Astrocyte of the spinal cord (primary cell): ENCODE data around the gene BICDL2.

Experiments used
- DNase-seq: peaks from one replicate; pipeline ENCODE4 v3.0.0; 2011; ENCODE audit warnings: low read depth, low spot score
- H3K4me3 ChIP-seq: 2 replicates; pipeline ENCODE4 v1.5.1; 2011; ENCODE audit warnings: low read depth, mild to moderate bottlenecking, low read length, moderate library complexity
- in situ Hi-C: cut with HindIII; loops from 2 replicates; pipeline ENCODE4 v1.10.0; 2017; ENCODE audit warnings: low sequenced_read_pairs
- TF ChIP-seq, protein P1 (sequence below): IDR thresholded peaks from 2 replicates; pipeline ENCODE4 v1.5.1; 2012; ENCODE audit warnings: low read depth, mild to moderate bottlenecking, low read length, inconsistent platforms

Gene BICDL2

DNA sequence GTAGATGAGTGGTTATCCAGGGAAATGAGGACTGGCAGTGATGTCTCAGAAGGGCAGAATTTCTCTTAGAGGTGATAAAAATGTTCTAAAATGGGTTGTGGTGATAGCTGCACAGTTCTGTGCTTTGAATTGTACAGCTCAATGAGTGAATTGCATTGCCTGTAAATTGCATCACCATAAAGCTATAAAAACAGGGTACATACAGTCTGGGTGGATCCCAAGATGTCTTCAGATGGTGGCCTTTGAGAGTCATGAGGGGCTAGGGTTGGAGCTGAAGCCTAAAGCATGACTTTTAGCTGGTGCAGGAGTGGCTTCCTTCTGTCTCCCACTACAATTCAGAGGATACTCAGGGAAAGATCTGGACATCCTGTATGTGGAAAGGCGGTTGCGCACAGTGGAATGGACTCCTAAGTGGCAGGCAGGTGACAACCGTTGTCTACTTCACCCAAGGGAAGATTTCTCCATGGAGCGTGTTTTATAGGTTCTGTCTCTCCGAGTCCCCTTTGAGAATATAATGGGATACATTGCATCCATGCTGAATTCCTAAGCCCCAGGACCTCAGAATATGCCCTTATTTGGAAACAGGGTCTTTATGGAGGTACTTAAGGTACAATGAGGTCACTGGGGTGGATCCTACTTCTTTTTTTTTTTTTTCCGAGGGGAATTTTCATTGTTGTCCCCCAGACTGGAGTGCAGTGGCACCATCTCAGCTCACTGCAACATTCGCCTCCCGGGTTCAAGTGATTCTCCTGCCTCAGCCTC, 27.1 kb upstream of the BICDL2 start:
- in situ Hi-C loops, result no loop called here

DNA sequence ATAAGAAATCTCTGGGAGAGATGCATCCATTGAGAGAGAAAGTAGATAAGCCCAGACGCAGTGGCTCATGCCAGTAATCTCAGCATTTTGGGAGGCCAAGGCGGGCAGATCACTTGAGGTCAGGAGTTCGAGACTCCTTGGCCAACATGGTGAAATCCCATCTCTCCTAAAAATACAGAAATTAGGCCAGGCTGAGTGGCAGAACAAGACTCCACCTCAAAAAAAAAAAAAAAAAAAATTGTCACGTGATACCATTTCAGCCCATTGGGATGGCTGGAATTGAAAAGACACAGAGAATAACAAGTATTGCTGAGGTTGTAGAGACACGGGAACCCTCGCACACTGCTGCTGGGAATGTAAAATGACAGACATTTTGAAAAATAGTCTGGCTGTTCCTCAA, 25.8 kb upstream of the BICDL2 start:
- in situ Hi-C loops, result no loop called here
- no peak overlapping the region for H3K4me3 ChIP-seq
- TF ChIP-seq, protein P1, sequence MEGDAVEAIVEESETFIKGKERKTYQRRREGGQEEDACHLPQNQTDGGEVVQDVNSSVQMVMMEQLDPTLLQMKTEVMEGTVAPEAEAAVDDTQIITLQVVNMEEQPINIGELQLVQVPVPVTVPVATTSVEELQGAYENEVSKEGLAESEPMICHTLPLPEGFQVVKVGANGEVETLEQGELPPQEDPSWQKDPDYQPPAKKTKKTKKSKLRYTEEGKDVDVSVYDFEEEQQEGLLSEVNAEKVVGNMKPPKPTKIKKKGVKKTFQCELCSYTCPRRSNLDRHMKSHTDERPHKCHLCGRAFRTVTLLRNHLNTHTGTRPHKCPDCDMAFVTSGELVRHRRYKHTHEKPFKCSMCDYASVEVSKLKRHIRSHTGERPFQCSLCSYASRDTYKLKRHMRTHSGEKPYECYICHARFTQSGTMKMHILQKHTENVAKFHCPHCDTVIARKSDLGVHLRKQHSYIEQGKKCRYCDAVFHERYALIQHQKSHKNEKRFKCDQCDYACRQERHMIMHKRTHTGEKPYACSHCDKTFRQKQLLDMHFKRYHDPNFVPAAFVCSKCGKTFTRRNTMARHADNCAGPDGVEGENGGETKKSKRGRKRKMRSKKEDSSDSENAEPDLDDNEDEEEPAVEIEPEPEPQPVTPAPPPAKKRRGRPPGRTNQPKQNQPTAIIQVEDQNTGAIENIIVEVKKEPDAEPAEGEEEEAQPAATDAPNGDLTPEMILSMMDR, result no peak

More for the DNA sequence above, 27.1 kb upstream of the BICDL2 start:
- H3K4me3 ChIP-seq, result no peak overlapping the region
- TF ChIP-seq, protein P1, result no peak
- no peak for DNase-seq

DNA sequence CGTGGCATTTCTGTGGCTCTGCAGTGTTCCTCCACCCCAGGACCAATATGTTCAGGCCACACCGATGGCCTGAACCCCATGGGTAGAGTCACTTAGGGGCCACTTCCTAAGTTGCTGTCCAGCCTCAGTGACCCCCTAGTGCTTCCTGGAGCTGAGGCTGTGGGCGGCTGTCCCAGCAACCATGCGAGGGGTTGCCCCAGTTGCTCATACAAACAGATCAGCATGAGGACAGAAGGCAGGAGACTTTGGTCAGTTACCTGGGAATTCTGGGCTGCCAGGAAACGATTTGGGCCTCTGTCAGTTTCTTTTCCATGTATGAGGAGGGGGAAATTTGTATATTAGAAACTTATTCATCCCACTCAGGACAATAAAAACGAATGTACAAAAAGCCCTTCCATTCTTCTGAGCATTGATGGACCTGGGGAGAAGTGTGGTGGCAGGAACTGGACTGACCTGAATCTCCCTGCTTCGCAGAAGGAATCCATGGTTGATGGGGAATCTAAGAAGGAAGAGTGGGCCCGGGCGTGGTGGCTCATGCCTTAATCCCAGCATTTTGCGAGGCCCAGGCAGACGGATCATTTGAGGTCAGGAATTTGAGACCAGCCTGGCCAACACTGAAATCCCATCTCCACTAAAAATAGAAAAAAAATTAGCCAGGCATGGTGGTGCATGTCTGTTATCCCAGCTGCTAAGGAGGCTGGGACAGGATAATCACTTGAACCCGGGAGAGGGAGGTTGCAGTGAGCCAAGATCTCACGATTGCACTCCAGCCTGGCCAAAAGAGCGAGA, 23.8 kb upstream of the BICDL2 start:
- in situ Hi-C loops, result no loop called here
- no peak overlapping the region for H3K4me3 ChIP-seq
- TF ChIP-seq, protein P1, result no peak
- DNase-seq, result no peak

More for the DNA sequence above, 25.8 kb upstream of the BICDL2 start:
- no peak for DNase-seq

DNA sequence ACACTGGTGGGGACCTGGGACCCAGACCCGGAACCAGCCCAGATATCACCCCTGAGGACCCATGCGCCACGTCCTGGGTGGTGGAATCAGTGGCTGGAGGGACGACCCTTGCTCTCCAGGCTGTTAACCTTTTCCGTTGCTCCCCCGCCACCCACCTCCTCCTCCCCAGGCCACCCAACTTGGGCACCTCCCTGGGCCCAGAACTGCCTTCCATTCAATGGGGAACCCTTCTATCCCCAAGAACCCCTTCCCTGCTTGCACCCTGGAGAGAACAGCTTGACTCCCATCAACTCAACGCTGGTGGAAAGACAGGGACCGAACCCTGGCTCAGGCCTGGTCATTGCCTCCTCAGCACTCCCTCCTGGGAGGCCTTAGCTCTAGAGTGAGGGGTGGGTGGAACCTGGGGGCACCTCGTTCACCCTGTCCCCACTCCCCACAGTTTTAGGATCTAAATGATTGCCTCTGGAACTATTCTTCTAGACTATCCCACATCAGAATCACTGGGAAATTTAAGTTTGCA, 23.0 kb upstream of the BICDL2 start:
- DNase-seq, result no peak
- in situ Hi-C loops, result no loop called here
- H3K4me3 ChIP-seq, result peak overlapping the region; percentile 34
- TF ChIP-seq, protein P1, result no peak

DNA sequence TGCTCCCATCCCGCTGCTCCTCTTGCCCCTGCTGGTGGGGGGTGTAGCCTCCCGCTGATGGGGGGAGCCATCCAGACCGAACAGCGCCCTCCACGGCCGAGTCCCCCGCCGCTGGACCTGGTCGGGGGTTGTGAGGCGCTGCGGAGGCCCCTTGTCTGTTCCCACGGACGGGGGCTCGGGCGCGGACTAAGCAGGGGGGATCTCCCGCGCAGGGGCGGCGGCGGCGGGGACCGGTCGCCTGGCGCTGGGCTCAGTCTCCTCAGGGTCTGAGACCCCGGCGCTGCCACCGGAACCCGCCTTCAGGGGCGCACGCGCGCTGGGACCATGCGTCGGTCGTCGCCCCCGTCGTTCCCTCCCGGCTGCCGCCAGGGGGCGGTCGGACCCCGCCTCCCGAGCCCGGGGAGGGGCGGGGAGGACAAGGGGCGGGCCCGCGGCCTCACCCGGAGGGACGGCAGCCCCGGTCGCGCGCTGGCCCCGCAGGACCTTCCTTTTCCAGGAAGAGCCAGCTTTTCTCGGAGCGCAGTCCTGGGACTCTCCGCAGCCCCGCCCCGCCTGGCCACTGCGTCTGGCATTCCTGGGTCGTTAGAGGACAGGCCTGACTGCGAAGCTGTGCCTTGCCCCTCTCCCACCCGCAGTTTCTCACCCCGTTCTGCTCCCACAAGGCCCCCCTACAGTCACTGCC, 22.4 kb upstream of the BICDL2 start:
- in situ Hi-C loops, result no loop called here

More for the DNA sequence above, 22.4 kb upstream of the BICDL2 start:
- peak; percentile 76 for DNase-seq
- TF ChIP-seq, protein P1, result peak; percentile 70
- H3K4me3 ChIP-seq, result peak overlapping the region; percentile 76
